Measurements from ENCODE around the gene DYRK1B.

DYRK1B gene

GRCh38 chr19:39826311-39826945 is 7.5 kb downstream of the DYRK1B start:
- Mint-ChIP-seq H3K9me3 (no peaks in the 10 kb centered on the region), H3K36me3 (ENCODE audit: low read depth) (peaks cover 44% of the 10 kb centered on the region), H3K4me3 (no peak overlapping the region), H3K27me3 (ENCODE audit: low read depth) (no peaks in the 10 kb centered on the region), H3K27ac (no peak overlapping the region), H3K4me1 (peaks cover 16% of the 10 kb centered on the region)
- no peak for TF ChIP-seq CTCF (IDR thresholded peaks at IDR 0.05; ENCODE audit: unreplicated experiment in 3 of 3)

GRCh38 chr19:39825531-39826076 is 8.4 kb downstream of the DYRK1B start:
- no peaks in the 10 kb centered on the region for H3K27me3 Mint-ChIP-seq (ENCODE audit: low read depth)

DNA sequence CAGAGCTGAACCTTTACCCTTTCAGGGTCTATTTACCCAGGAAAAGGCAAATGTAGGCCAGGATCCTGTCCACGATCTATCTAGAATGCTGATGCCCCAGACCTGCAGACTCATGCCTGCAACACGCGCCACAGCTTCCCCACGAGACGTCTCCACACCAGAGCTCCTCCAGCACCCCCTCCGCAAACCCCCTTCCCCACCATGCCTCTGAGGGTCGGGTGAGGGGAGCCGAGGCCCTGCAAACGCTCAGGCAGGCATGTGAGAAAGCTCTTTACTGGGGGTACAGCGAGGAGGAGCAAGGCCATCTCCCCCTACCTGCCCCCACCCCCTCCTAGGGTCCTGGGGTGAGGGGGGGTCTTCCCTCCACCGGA is 8.9 kb downstream of the DYRK1B start:
- Mint-ChIP-seq H3K27ac (no peak overlapping the region), H3K4me1 (peaks cover 8% of the 10 kb centered on the region), H3K36me3 (ENCODE audit: low read depth) (peaks cover 30% of the 10 kb centered on the region), H3K9me3 (no peaks in the 10 kb centered on the region), H3K27me3 (ENCODE audit: low read depth) (no peaks in the 10 kb centered on the region), H3K4me3 (no peak overlapping the region)
- TF ChIP-seq CTCF (IDR thresholded peaks at IDR 0.05; ENCODE audit: unreplicated experiment in 3 of 3) = no peak

More at GRCh38 chr19:39825531-39826076, 8.4 kb downstream of the DYRK1B start:
- H3K4me3 Mint-ChIP-seq = no peak overlapping the region
- no peak overlapping the region for H3K27ac Mint-ChIP-seq
- no peak for TF ChIP-seq CTCF (IDR thresholded peaks at IDR 0.05; ENCODE audit: unreplicated experiment in 3 of 3)
- peaks cover 35% of the 10 kb centered on the region for H3K36me3 Mint-ChIP-seq (ENCODE audit: low read depth)
- H3K4me1 Mint-ChIP-seq = peaks cover 8% of the 10 kb centered on the region
- H3K9me3 Mint-ChIP-seq = no peaks in the 10 kb centered on the region

DNA sequence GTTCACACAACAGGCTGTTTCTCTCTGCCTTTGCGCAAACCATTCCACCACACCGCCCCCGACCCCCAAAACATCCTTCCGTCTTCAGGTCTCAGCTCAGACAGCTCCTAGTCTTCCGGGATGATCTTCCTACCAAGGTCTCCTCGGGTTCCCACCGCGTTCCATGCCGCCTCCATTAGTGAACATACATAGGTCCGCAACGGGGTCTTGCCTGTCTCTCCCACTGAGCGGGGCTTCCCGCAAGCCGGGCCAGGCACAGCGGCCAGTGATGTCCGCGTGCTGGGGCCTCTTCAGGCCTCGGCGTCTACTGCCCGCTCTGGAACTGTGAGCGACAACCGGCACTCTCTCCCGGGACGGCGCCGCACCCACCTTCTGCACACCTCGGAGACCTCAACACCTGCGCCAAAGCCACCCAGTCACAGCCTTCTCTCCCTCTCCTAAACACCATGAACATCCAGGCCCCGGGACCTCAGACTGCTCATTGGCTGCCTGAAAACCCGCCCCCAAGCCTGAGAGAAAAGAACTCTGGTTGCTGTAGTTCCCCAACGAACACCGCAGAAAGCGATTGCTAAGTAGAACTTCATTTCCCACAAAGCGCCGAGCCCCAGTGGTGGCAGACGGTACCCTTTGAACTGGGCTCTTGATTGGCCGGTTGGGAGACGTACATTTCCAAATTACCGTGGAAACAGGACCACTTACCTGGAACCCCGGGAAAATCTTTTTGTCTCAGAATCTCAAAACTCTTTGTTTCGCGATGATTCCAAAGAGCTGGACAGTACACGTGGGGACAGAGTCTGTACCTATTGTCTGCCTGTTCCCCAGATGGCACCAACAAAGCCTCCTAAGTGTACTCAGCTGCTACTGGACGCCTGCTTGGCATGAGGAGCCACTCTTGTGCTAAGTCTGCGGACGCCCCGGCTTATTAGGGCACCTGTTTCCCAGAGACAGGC is 9.5 kb downstream of the DYRK1B start:
- TF ChIP-seq CTCF (IDR thresholded peaks at IDR 0.05; ENCODE audit: unreplicated experiment in 3 of 3) = no peak
- Mint-ChIP-seq H3K27me3 (ENCODE audit: low read depth) (no peaks in the 10 kb centered on the region), H3K4me1 (peaks cover 14% of the 10 kb centered on the region), H3K27ac (no peak overlapping the region), H3K4me3 (no peak overlapping the region), H3K9me3 (no peaks in the 10 kb centered on the region), H3K36me3 (ENCODE audit: low read depth) (peaks cover 23% of the 10 kb centered on the region)

- H3K36me3 Mint-ChIP-seq (ENCODE audit: low read depth) = peaks cover 17% of the 10 kb centered on the region
- H3K4me3 Mint-ChIP-seq = no peak overlapping the region
- no peaks in the 10 kb centered on the region for H3K9me3 Mint-ChIP-seq
- no peak for TF ChIP-seq CTCF (IDR thresholded peaks at IDR 0.05; ENCODE audit: unreplicated experiment in 3 of 3)
- H3K27me3 Mint-ChIP-seq (ENCODE audit: low read depth) = no peaks in the 10 kb centered on the region
- H3K4me1 Mint-ChIP-seq = peaks cover 17% of the 10 kb centered on the region
- H3K27ac Mint-ChIP-seq = no peak overlapping the region
Observed at GRCh38 chr19:39823686-39824085, 10.3 kb downstream of the DYRK1B start.

Measured in nephron (organoid).